Nephron (organoid): Measurements from ENCODE around the gene ASB6.
A peak's percentile ranks its signal among the peaks of the same experiment; 100 is the strongest.

Source experiments
- H3K27ac Mint-ChIP-seq, 3 experiments: 2 replicates each; pipeline ENCODE4 v1.8.0; 2020; ENCODE audit warnings: mixed read lengths in 3 of 3, mild to moderate bottlenecking in 2 of 3, moderate library complexity in 1 of 3
- H3K27me3 Mint-ChIP-seq: 2 replicates; pipeline ENCODE4 v1.8.0; 2021; ENCODE audit warnings: low read depth, mild to moderate bottlenecking, moderate library complexity, mixed read lengths
- H3K36me3 Mint-ChIP-seq: 2 replicates; pipeline ENCODE4 v1.8.0; 2020; ENCODE audit warnings: low read depth, mixed read lengths
- H3K4me1 Mint-ChIP-seq: 2 replicates; pipeline ENCODE4 v1.8.0; 2020; ENCODE audit warnings: mixed read lengths
- H3K4me3 Mint-ChIP-seq, 3 experiments: 2 replicates each; pipeline ENCODE4 v1.8.0; 2020; ENCODE audit warnings: mild to moderate bottlenecking in 3 of 3, mixed read lengths in 3 of 3, moderate library complexity in 2 of 3
- H3K9me3 Mint-ChIP-seq: 2 replicates; pipeline ENCODE4 v1.8.0; 2020; ENCODE audit warnings: mixed read lengths
- TF ChIP-seq, protein P1 (sequence below), 3 experiments: fragments of 200-600 bp; sonication (generic); IDR thresholded peaks; one replicate each; pipeline ENCODE4 v1.5.0; 2021; ENCODE audit warnings: antibody characterized with exemption in 3 of 3; ENCODE audit not compliant: unreplicated experiment in 3 of 3

ASB6 gene

GRCh38 chr9:129604056-129604765 is 37.7 kb downstream of the ASB6 start:
- no peak overlapping the region for H3K4me3 Mint-ChIP-seq
- H3K36me3 Mint-ChIP-seq: no peaks in the 10 kb centered on the region
- H3K4me1 Mint-ChIP-seq: peaks cover 38% of the 10 kb centered on the region
- TF ChIP-seq, protein P1, sequence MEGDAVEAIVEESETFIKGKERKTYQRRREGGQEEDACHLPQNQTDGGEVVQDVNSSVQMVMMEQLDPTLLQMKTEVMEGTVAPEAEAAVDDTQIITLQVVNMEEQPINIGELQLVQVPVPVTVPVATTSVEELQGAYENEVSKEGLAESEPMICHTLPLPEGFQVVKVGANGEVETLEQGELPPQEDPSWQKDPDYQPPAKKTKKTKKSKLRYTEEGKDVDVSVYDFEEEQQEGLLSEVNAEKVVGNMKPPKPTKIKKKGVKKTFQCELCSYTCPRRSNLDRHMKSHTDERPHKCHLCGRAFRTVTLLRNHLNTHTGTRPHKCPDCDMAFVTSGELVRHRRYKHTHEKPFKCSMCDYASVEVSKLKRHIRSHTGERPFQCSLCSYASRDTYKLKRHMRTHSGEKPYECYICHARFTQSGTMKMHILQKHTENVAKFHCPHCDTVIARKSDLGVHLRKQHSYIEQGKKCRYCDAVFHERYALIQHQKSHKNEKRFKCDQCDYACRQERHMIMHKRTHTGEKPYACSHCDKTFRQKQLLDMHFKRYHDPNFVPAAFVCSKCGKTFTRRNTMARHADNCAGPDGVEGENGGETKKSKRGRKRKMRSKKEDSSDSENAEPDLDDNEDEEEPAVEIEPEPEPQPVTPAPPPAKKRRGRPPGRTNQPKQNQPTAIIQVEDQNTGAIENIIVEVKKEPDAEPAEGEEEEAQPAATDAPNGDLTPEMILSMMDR (IDR thresholded peaks at IDR 0.05; ENCODE audit: unreplicated experiment in 3 of 3): no peak
- peak overlapping the region; percentile 88 to 97 (median 95) for H3K27ac Mint-ChIP-seq
- H3K9me3 Mint-ChIP-seq: no peaks in the 10 kb centered on the region
- no peaks in the 10 kb centered on the region for H3K27me3 Mint-ChIP-seq

DNA sequence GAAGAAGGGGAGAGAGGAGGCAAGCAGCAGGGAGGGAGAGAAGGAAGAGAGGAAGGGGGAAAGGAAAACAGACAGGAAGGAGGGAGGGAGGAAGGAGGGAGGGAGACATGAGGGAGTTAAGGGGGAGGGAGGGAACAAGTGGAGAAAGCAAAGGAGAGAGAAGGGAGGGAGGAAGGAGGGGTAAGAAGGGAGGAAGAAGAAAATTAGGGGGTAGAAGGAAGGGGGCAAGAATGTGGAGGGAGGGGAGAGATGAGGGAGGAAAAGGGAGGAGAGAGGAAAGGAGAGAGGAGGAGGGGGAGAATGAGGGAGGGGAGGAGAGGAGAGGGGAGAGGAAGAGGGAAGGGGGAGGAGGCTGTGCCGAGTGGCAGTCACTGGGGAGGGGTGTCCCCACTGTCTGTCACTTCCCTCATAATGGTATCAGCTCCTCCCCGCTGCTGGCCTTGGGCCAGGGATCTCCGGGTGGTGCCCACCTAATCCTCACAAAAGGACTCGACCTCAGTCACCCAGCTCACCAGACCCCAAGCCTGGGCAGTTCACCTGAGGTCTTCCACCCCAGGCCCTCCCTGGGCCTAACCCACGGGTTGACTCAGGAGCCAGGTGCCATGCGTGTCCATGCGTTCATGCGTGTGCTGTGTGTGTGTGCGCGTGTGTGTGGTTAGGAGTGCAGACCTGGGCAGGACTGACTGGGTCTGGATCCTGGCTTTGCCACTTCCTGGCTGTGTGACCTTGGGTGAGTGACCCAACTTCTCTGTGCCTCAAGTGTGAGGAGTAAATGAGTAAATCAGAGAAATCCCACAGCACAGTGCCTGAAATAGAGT is 39.1 kb downstream of the ASB6 start:
- peaks cover 42% of the 10 kb centered on the region for H3K4me1 Mint-ChIP-seq
- no peaks in the 10 kb centered on the region for H3K36me3 Mint-ChIP-seq
- no peak overlapping the region for H3K4me3 Mint-ChIP-seq
- H3K27me3 Mint-ChIP-seq: no peaks in the 10 kb centered on the region
- H3K9me3 Mint-ChIP-seq: no peaks in the 10 kb centered on the region
- TF ChIP-seq, protein P1 (IDR thresholded peaks at IDR 0.05; ENCODE audit: unreplicated experiment in 3 of 3): no peak
- peak overlapping the region; percentile 82 to 91 (median 86) for H3K27ac Mint-ChIP-seq

DNA sequence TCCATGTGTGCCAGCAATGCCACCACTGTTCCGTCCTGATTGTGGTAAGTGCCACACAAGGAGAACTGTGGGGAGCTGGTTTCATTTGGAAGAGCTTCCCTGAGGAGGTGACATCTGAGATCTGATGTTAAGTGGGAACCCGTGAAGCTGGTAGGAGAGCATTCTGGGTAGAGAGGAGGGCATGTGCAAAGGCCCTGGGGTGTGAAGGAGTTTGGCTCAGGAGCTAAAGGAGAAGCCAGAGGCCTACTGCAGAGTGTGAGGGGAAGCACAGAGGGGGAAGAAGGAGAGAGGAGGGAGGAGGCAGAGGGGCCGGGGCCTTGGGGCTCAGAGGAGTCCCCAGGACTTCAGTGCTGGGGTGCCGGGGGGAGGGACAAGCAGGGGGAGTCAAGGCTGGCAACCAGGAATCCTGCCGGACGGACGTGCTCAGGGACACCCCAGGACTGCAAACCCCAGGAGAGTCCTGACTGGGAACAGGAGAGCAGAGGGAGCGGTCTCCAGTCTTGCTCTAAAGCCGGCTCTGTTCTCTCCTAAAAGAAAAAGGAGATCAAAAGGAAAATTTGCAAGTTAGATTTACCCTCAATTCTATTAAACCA is 40.8 kb downstream of the ASB6 start:
- H3K36me3 Mint-ChIP-seq: no peaks in the 10 kb centered on the region
- no peaks in the 10 kb centered on the region for H3K9me3 Mint-ChIP-seq
- peak overlapping the region; percentile 39 to 93 (median 91) for H3K27ac Mint-ChIP-seq
- TF ChIP-seq, protein P1 (IDR thresholded peaks at IDR 0.05; ENCODE audit: unreplicated experiment in 3 of 3): no peak
- H3K4me3 Mint-ChIP-seq: no peak overlapping the region
- no peaks in the 10 kb centered on the region for H3K27me3 Mint-ChIP-seq
- peaks cover 34% of the 10 kb centered on the region for H3K4me1 Mint-ChIP-seq

- H3K4me3 Mint-ChIP-seq: peak overlapping the region; percentile 68 to 78 (median 77)
- TF ChIP-seq, protein P1 (IDR thresholded peaks at IDR 0.05; ENCODE audit: unreplicated experiment in 3 of 3): no peak
- H3K27me3 Mint-ChIP-seq: no peaks in the 10 kb centered on the region
- H3K36me3 Mint-ChIP-seq: no peaks in the 10 kb centered on the region
- no peaks in the 10 kb centered on the region for H3K9me3 Mint-ChIP-seq
- H3K4me1 Mint-ChIP-seq: peaks cover 54% of the 10 kb centered on the region
- peak overlapping the region; percentile 88 to 93 (median 91) for H3K27ac Mint-ChIP-seq
Measured at GRCh38 chr9:129598089-129598596, 43.8 kb downstream of the ASB6 start.

- TF ChIP-seq, protein P1 (IDR thresholded peaks at IDR 0.05; ENCODE audit: unreplicated experiment in 3 of 3): no peak
- H3K4me1 Mint-ChIP-seq: peaks cover 57% of the 10 kb centered on the region
- peak overlapping the region; percentile 88 to 93 (median 91) for H3K27ac Mint-ChIP-seq
- H3K36me3 Mint-ChIP-seq: no peaks in the 10 kb centered on the region
- no peaks in the 10 kb centered on the region for H3K9me3 Mint-ChIP-seq
- no peaks in the 10 kb centered on the region for H3K27me3 Mint-ChIP-seq
- H3K4me3 Mint-ChIP-seq: peak overlapping the region; percentile 68 to 78 (median 77)
Measured at GRCh38 chr9:129597355-129598088, 44.4 kb downstream of the ASB6 start.
